Measurements from ENCODE around the gene STK16. TPM values are rescaled to one million over a fixed set of nuclear protein-coding genes. Genes with fewer than 3 reads are reported as not detected.
"Not testable (repeated sequence)": the region's sequence is repeated elsewhere in the genome, so short reads cannot be mapped to it uniquely, and the experiment has no call there.

STK16 gene
- total RNA-seq, 1 donor from 2014 or later = 34.2 TPM

- H3K9me3 Mint-ChIP-seq = no peaks in the 10 kb centered on the region
- TF ChIP-seq CTCF (conservative IDR thresholded peaks at IDR 0.05) = no peak
- no peak for DNase-seq (ENCODE audit: extremely low spot score, unreplicated experiment)
- H3K4me1 Mint-ChIP-seq (ENCODE audit: unreplicated experiment) = peaks cover 7% of the 10 kb centered on the region
- peaks cover 9% of the 10 kb centered on the region for H3K36me3 Mint-ChIP-seq
- H3K27ac Mint-ChIP-seq = peak overlapping the region; percentile 46
- no peak overlapping the region for H3K4me3 Mint-ChIP-seq
- no peaks in the 10 kb centered on the region for H3K27me3 Mint-ChIP-seq
Measured at GRCh38 chr2:219285373-219285735, 40.1 kb downstream of the STK16 start.

- H3K9me3 Mint-ChIP-seq = no peaks in the 10 kb centered on the region
- peak overlapping the region; percentile 63 for H3K4me3 Mint-ChIP-seq
- peaks cover 2% of the 10 kb centered on the region for H3K27me3 Mint-ChIP-seq
- H3K4me1 Mint-ChIP-seq (ENCODE audit: unreplicated experiment) = peaks cover 7% of the 10 kb centered on the region
- H3K36me3 Mint-ChIP-seq = peaks cover 9% of the 10 kb centered on the region
- H3K27ac Mint-ChIP-seq = peak overlapping the region; percentile 91
- DNase-seq (ENCODE audit: extremely low spot score, unreplicated experiment) = no peak
- TF ChIP-seq CTCF (conservative IDR thresholded peaks at IDR 0.05) = no peak
Measured at GRCh38 chr2:219285894-219286425, 40.7 kb downstream of the STK16 start.

- no peak for TF ChIP-seq CTCF (conservative IDR thresholded peaks at IDR 0.05)
- Mint-ChIP-seq H3K27me3 (peaks cover 6% of the 10 kb centered on the region), H3K4me1 (ENCODE audit: unreplicated experiment) (peaks cover 7% of the 10 kb centered on the region), H3K27ac (peak overlapping the region; percentile 91), H3K36me3 (peaks cover 9% of the 10 kb centered on the region), H3K4me3 (peak overlapping the region; percentile 63), H3K9me3 (no peaks in the 10 kb centered on the region)
- no peak for DNase-seq (ENCODE audit: extremely low spot score, unreplicated experiment)
Measured at GRCh38 chr2:219286436-219287115, 41.3 kb downstream of the STK16 start.

GRCh38 chr2:219287116-219287440 lies 41.8 kb downstream of the STK16 start:
- not testable (repeated sequence) for H3K36me3 Mint-ChIP-seq; H3K4me3 Mint-ChIP-seq; H3K27me3 Mint-ChIP-seq; DNase-seq (ENCODE audit: extremely low spot score, unreplicated experiment); H3K4me1 Mint-ChIP-seq (ENCODE audit: unreplicated experiment); H3K9me3 Mint-ChIP-seq
- peak overlapping the region; percentile 91 for H3K27ac Mint-ChIP-seq

GRCh38 chr2:219287580-219288265 lies 42.4 kb downstream of the STK16 start:
- H3K4me3 Mint-ChIP-seq = no peak overlapping the region
- no peak for TF ChIP-seq CTCF (conservative IDR thresholded peaks at IDR 0.05)
- H3K27me3 Mint-ChIP-seq = peaks cover 10% of the 10 kb centered on the region
- no peaks in the 10 kb centered on the region for H3K9me3 Mint-ChIP-seq
- H3K27ac Mint-ChIP-seq = peak overlapping the region; percentile 91
- peaks cover 9% of the 10 kb centered on the region for H3K36me3 Mint-ChIP-seq
- DNase-seq (ENCODE audit: extremely low spot score, unreplicated experiment) = no peak
- peaks cover 7% of the 10 kb centered on the region for H3K4me1 Mint-ChIP-seq (ENCODE audit: unreplicated experiment)

- peaks cover 7% of the 10 kb centered on the region for H3K4me1 Mint-ChIP-seq (ENCODE audit: unreplicated experiment)
- no peak overlapping the region for H3K27ac Mint-ChIP-seq
- H3K9me3 Mint-ChIP-seq = no peaks in the 10 kb centered on the region
- TF ChIP-seq CTCF (conservative IDR thresholded peaks at IDR 0.05) = no peak
- peaks cover 18% of the 10 kb centered on the region for H3K27me3 Mint-ChIP-seq
- H3K4me3 Mint-ChIP-seq = no peak overlapping the region
- H3K36me3 Mint-ChIP-seq = peaks cover 4% of the 10 kb centered on the region
- DNase-seq (ENCODE audit: extremely low spot score, unreplicated experiment) = no peak
Measured at GRCh38 chr2:219289195-219289536, 43.9 kb downstream of the STK16 start.
